ENCODE data around the gene CNOT11. TPM values are rescaled to one million over a fixed set of nuclear protein-coding genes. Genes with fewer than 3 reads are reported as not detected.

Gene CNOT11
- total RNA-seq, 2 donors from 2014 or later: 10.2 to 34.5 TPM

DNA sequence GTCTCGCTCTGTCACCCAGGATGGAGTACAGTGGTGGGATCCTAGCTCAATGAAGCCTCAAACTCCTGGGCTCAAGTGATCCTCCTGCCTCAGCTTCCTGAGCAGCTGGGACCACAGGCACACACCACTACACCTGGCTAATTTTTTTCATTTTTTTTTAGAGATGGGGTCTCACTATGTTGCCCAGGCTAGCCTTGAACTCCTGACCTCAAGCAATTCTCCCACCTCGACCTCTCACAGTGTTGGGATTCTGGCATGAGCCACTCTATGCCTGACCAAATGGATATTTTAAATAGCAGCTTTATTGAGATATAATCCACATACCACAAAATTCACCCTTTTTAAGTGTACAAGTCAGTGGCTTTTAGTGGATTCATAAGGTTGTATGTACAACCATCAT lies 44.7 kb downstream of the CNOT11 start:
- intact Hi-C loops (cut with DNase I): no loop called here
- 81 to 86% methylated on average over 2 of the region's 2 CpGs for WGBS, 2 donors
- Histone ChIP-seq H3K9me3 (no peaks in the 10 kb centered on the region), H3K27me3 (no peaks in the 10 kb centered on the region), H3K4me3 (no peak overlapping the region), H3K27ac (no peak overlapping the region), H3K4me1 (peaks cover 37% of the 10 kb centered on the region), H3K36me3 (replicated peaks in 1 of 2; ENCODE audit: insufficient read depth in 1 of 2, low read depth in 2 of 2) (peaks cover 0 to 3% of the 10 kb centered on the region in 2 donors)
- ATAC-seq (no peak), DNase-seq (no peak)
- TF ChIP-seq CTCF (IDR thresholded peaks at IDR 0.05) (no peak), POLR2A (IDR thresholded peaks at IDR 0.05) (no peak)

DNA sequence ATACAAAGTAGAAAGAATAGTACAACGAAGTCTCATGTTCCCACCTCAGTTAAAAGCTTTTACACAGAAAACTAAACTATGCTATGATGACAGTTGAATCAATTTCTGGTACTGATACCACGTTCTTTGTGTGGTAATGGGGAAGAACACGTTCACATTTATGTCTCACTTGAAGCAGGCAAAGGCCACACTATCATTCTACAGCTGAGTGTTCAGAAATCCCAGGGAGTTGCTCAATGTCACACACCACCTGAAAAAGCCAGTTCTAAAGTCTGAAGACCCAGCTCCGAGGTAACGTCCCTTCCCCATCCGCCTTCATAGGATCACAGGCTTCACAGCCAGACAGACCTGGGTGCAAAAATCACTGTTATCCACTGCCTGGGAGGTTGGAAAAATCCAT lies 46.9 kb downstream of the CNOT11 start:
- intact Hi-C loops (cut with DNase I): no loop called here
- Histone ChIP-seq H3K4me3 (no peak overlapping the region), H3K36me3 (replicated peaks in 1 of 2; ENCODE audit: insufficient read depth in 1 of 2, low read depth in 2 of 2) (no peaks in the 10 kb centered on the region), H3K4me1 (peaks cover 49% of the 10 kb centered on the region), H3K9me3 (no peaks in the 10 kb centered on the region), H3K27me3 (no peaks in the 10 kb centered on the region), H3K27ac (peak overlapping the region in 1 of 4 donors; percentile 10)
- TF ChIP-seq POLR2A (IDR thresholded peaks at IDR 0.05): no peak
- TF ChIP-seq CTCF (IDR thresholded peaks at IDR 0.05): no peak
- no peak for ATAC-seq
- 47 to 49% methylated on average over 6 of the region's 6 CpGs for WGBS, 2 donors
- no peak for DNase-seq

DNA sequence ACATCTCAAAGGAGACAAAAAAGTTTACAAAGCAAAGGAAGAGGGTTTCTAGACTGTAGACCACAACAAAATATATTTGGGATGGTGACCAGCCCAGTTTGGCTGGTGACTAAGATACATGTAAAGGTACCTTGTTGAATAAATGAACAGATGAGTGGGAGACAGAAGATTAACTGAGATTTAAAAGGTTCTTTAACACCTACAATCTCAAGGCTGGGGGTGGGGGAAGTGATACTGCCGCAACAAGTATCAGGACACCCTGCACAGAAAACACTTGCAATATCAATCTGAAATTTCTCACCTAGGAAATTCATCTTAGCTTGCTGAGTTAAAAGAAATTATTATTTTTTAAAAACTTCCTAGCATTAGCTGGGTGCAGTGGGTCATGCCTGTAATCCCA lies 47.5 kb downstream of the CNOT11 start:
- H3K4me3 ChIP-seq: no peak overlapping the region
- no peaks in the 10 kb centered on the region for H3K9me3 ChIP-seq
- TF ChIP-seq POLR2A (IDR thresholded peaks at IDR 0.05) (no peak), CTCF (IDR thresholded peaks at IDR 0.05) (no peak)
- H3K27ac ChIP-seq: peak overlapping the region in 1 of 4 donors; percentile 10
- ATAC-seq (no peak), DNase-seq (no peak)
- no peaks in the 10 kb centered on the region for H3K27me3 ChIP-seq
- H3K36me3 ChIP-seq (replicated peaks in 1 of 2; ENCODE audit: insufficient read depth in 1 of 2, low read depth in 2 of 2): no peaks in the 10 kb centered on the region
- 75 to 80% methylated on average over 1 of the region's 1 CpG for WGBS, 2 donors
- intact Hi-C loops (cut with DNase I): no loop called here
- peaks cover 54% of the 10 kb centered on the region for H3K4me1 ChIP-seq

GRCh38 chr2:101300836-101301235 lies 48.1 kb downstream of the CNOT11 start:
- TF ChIP-seq POLR2A (IDR thresholded peaks at IDR 0.05): no peak
- TF ChIP-seq CTCF (IDR thresholded peaks at IDR 0.05): no peak
- Histone ChIP-seq H3K4me3 (no peak overlapping the region), H3K27ac (no peak overlapping the region), H3K27me3 (no peaks in the 10 kb centered on the region), H3K9me3 (no peaks in the 10 kb centered on the region), H3K36me3 (replicated peaks in 1 of 2; ENCODE audit: insufficient read depth in 1 of 2, low read depth in 2 of 2) (no peaks in the 10 kb centered on the region), H3K4me1 (peaks cover 58% of the 10 kb centered on the region)
- 77 to 88% methylated on average over 7 of the region's 7 CpGs for WGBS, 2 donors
- no peak for DNase-seq
- intact Hi-C loops (cut with DNase I): no loop called here
- no peak for ATAC-seq

DNA sequence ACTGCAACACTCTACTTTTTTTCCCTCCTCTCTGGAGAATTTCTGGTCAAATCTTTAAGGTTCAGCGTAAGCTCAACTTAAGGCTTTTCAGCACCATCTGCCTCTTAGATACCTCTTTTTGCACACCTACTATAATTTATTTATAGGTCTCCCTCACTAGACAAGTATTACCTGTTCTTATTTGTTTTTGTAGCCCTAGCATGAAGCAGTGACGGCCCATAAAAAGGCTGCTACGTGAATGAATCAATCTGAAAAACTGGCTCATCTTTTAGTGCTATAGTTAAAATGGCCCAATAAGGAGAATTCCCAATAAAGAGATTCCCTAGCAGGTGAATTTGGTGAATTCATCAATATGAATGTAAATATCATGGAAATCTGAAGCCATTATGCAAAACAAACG lies 49.3 kb downstream of the CNOT11 start:
- TF ChIP-seq CTCF (IDR thresholded peaks at IDR 0.05): no peak
- no peak for TF ChIP-seq POLR2A (IDR thresholded peaks at IDR 0.05)
- H3K27ac ChIP-seq: no peak overlapping the region
- H3K27me3 ChIP-seq: no peaks in the 10 kb centered on the region
- intact Hi-C loops (cut with DNase I): no loop called here
- H3K9me3 ChIP-seq: no peaks in the 10 kb centered on the region
- H3K4me3 ChIP-seq: no peak overlapping the region
- WGBS, 2 donors: 56 to 62% methylated on average over 4 of the region's 4 CpGs
- H3K4me1 ChIP-seq: peaks cover 63% of the 10 kb centered on the region
- ATAC-seq (no peak), DNase-seq (no peak)
- no peaks in the 10 kb centered on the region for H3K36me3 ChIP-seq (replicated peaks in 1 of 2; ENCODE audit: insufficient read depth in 1 of 2, low read depth in 2 of 2)
